Breast epithelium (tissue), 3 donors: ENCODE data around the gene ASS1.

Source experiments
- POLR2A ChIP-seq: fragments of 450-650 bp; IDR thresholded peaks from one replicate; pipeline ENCODE4 v1.6.1; 2016; ENCODE audit warnings: antibody characterized with exemption, mild to moderate bottlenecking, moderate library complexity
- POLR2AphosphoS5 ChIP-seq, 3 donors: sonication (generic); formaldehyde crosslinking; IDR thresholded peaks; one replicate each; pipeline ENCODE4 v1.6.1; 2017; ENCODE audit warnings: antibody characterized with exemption in 3 of 3
- TF ChIP-seq, protein P1 (sequence below), 3 donors: fragments of 450-650 bp; IDR thresholded peaks; one replicate each; pipeline ENCODE4 v1.5.1; 2016 to 2017; ENCODE audit warnings: antibody characterized with exemption in 3 of 3, mild to moderate bottlenecking in 3 of 3, moderate library complexity in 3 of 3

DNA sequence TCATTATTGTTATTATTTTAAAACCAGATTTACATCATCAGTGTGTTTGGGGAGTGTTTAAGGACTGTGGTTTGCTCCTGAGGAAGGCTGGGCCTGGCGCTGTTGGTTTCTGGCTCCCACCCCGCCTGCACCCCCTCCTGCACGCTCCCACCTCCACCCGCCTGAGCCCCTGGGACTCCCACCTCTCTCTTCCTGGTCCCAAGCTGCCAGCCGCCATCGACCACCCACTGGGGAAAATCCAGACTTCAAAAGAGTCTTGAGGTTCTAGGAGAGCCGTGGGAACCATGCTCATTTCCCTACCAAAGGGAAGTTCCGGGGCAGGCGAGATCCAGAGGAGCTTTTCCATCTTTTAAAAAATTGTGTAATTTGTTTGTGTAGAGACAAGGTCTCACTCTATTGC is 99.6 kb downstream of the ASS1 start:
- TF ChIP-seq, protein P1, sequence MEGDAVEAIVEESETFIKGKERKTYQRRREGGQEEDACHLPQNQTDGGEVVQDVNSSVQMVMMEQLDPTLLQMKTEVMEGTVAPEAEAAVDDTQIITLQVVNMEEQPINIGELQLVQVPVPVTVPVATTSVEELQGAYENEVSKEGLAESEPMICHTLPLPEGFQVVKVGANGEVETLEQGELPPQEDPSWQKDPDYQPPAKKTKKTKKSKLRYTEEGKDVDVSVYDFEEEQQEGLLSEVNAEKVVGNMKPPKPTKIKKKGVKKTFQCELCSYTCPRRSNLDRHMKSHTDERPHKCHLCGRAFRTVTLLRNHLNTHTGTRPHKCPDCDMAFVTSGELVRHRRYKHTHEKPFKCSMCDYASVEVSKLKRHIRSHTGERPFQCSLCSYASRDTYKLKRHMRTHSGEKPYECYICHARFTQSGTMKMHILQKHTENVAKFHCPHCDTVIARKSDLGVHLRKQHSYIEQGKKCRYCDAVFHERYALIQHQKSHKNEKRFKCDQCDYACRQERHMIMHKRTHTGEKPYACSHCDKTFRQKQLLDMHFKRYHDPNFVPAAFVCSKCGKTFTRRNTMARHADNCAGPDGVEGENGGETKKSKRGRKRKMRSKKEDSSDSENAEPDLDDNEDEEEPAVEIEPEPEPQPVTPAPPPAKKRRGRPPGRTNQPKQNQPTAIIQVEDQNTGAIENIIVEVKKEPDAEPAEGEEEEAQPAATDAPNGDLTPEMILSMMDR (IDR thresholded peaks at IDR 0.05) = no peak
- no peak for TF ChIP-seq POLR2A
- no peak for TF ChIP-seq POLR2AphosphoS5 (IDR thresholded peaks at IDR 0.05)
